Right cardiac atrium (tissue), 5 donors: Measurements from ENCODE around the gene ARHGAP6. TPM values are rescaled to one million over a fixed set of nuclear protein-coding genes. Genes with fewer than 3 reads are reported as not detected.
"Not testable (repeated sequence)": the region's sequence is repeated elsewhere in the genome, so short reads cannot be mapped to it uniquely, and the experiment has no call there.

Experiments used
- ATAC-seq, 2 donors: fragments of 200-7000 bp; cut with Tn5 transposase; one replicate each; pipeline versions ENCODE4 v1.8.0 to v1.9.1; 2020; ENCODE audit warnings: moderate library complexity in 2 of 2, mild to moderate bottlenecking in 1 of 2
- DNase-seq, 3 donors: peaks; one replicate each; pipeline ENCODE4 v3.0.0-alpha.2; 2020
- H3K27ac ChIP-seq: one replicate; pipeline ENCODE4 v1.5.1; 2013; ENCODE audit warnings: mild to moderate bottlenecking, low read length, control low read depth, moderate library complexity
- H3K27me3 ChIP-seq: one replicate; pipeline ENCODE4 v1.6.1; 2013; ENCODE audit not compliant: control insufficient read depth, insufficient read depth
- H3K4me1 ChIP-seq: one replicate; pipeline ENCODE4 v1.6.1; 2013; ENCODE audit warnings: low read length; ENCODE audit not compliant: control insufficient read depth, insufficient read depth
- H3K4me3 ChIP-seq: one replicate; pipeline ENCODE4 v1.5.1; 2013; ENCODE audit warnings: low read length, control low read depth
- H3K9me3 ChIP-seq: one replicate; pipeline ENCODE4 v1.6.1; 2013; ENCODE audit warnings: low read length; ENCODE audit not compliant: control insufficient read depth
- WGBS: extraction: QIAGEN DNeasy Blood & Tissue Kit; methylation state at CpG from one replicate; pipeline ENCODE4 v1.1.7; 2013; 5-methylcytosine and 5-hydroxymethylcytosine counted together
- intact Hi-C, 4 donors: fragments of 100-400 bp; cut with DNase I; formaldehyde crosslinking; loops; one replicate each; pipeline versions ENCODE4 v1.11.0 to v1.14.0; 2022 to 2023
- polyA plus RNA-seq: library from polyadenylated mRNA; stranded (reverse); fragments of 200-250 nt; gene quantifications from one replicate; pipeline ENCODE4 v1.2.3, GENCODE V29; 2013
- total RNA-seq, 4 donors: library from RNA; stranded (reverse); fragmentation: NEBNext Ultra II Directional; extraction: Animal tissue kit (Norgen Biotek cat#: 25700); gene quantifications; one replicate each; pipeline ENCODE4 v1.2.1, GENCODE V29; 2021
- donor health status: healthy with polysubstance abuse.
- donor health status: DM: no; HTN: yes; CAD: no.
- donor health status: DM: no; HTN: no; CAD: no.
- donor health status: DM: no; HTN: yes; CAD: no; lungs with severe emphysema.
- donor health status: DM: yes; HTN: yes; CAD: no.

Gene ARHGAP6
- total and polyA plus RNA-seq, 5 donors: 2.3 to 4.5 (median 3.1) TPM

GRCh38 chrX:11606408-11606807 lies 59.3 kb downstream of the ARHGAP6 start:
- no peak overlapping the region for H3K4me3 ChIP-seq
- H3K4me1 ChIP-seq: no peaks in the 10 kb centered on the region
- H3K9me3 ChIP-seq: no peaks in the 10 kb centered on the region
- no peak for DNase-seq
- H3K27me3 ChIP-seq: no peaks in the 10 kb centered on the region
- no peak overlapping the region for H3K27ac ChIP-seq
- no peak for ATAC-seq
- intact Hi-C loops: no loop called here

- H3K27me3 ChIP-seq: no peaks in the 10 kb centered on the region
- ATAC-seq (no peak), DNase-seq (no peak)
- intact Hi-C loops: no loop called here
- H3K27ac ChIP-seq: no peak overlapping the region
- WGBS: 88% methylated on average over 3 of the region's 3 CpGs
- no peak overlapping the region for H3K4me3 ChIP-seq
- H3K9me3 ChIP-seq: no peaks in the 10 kb centered on the region
- no peaks in the 10 kb centered on the region for H3K4me1 ChIP-seq
Measured at GRCh38 chrX:11600578-11600977, 65.1 kb downstream of the ARHGAP6 start.

GRCh38 chrX:11597479-11597878 lies 68.2 kb downstream of the ARHGAP6 start:
- no peak for ATAC-seq
- no peaks in the 10 kb centered on the region for H3K27me3 ChIP-seq
- no peaks in the 10 kb centered on the region for H3K4me1 ChIP-seq
- intact Hi-C loops: no loop called here
- WGBS: 56% methylated on average over 2 of the region's 2 CpGs
- H3K4me3 ChIP-seq: no peak overlapping the region
- no peaks in the 10 kb centered on the region for H3K9me3 ChIP-seq
- no peak for DNase-seq
- no peak overlapping the region for H3K27ac ChIP-seq

- Histone ChIP-seq H3K9me3 (no peaks in the 10 kb centered on the region), H3K27me3 (no peaks in the 10 kb centered on the region), H3K4me1 (no peaks in the 10 kb centered on the region), H3K4me3 (no peak overlapping the region), H3K27ac (no peak overlapping the region)
- intact Hi-C loops: no loop called here
- no peak for DNase-seq
- no peak for ATAC-seq
Measured at GRCh38 chrX:11591723-11592346, 73.9 kb downstream of the ARHGAP6 start.

- WGBS: 57% methylated on average over 3 of the region's 3 CpGs
- ATAC-seq (no peak), DNase-seq (no peak)
- intact Hi-C loops: no loop called here
- H3K4me3 ChIP-seq: no peak overlapping the region
- no peaks in the 10 kb centered on the region for H3K9me3 ChIP-seq
- no peak overlapping the region for H3K27ac ChIP-seq
- H3K4me1 ChIP-seq: no peaks in the 10 kb centered on the region
- no peaks in the 10 kb centered on the region for H3K27me3 ChIP-seq
Measured at GRCh38 chrX:11589641-11590040, 76.1 kb downstream of the ARHGAP6 start.

- Histone ChIP-seq H3K27me3 (no peaks in the 10 kb centered on the region), H3K9me3 (no peaks in the 10 kb centered on the region), H3K27ac (no peak overlapping the region), H3K4me1 (no peaks in the 10 kb centered on the region), H3K4me3 (no peak overlapping the region)
- DNase-seq (no peak), ATAC-seq (no peak)
- intact Hi-C loops: no loop called here
Measured at GRCh38 chrX:11588097-11588496, 77.6 kb downstream of the ARHGAP6 start.

GRCh38 chrX:11585174-11585573 lies 80.5 kb downstream of the ARHGAP6 start:
- WGBS: 62% methylated on average over 1 of the region's 1 CpG

GRCh38 chrX:11580789-11581188 lies 84.9 kb downstream of the ARHGAP6 start:
- no peak for DNase-seq
- intact Hi-C loops: no loop called here
- Histone ChIP-seq H3K9me3 (no peaks in the 10 kb centered on the region), H3K4me1 (no peaks in the 10 kb centered on the region), H3K27ac (no peak overlapping the region), H3K4me3 (no peak overlapping the region), H3K27me3 (no peaks in the 10 kb centered on the region)
- WGBS: 88% methylated on average over 2 of the region's 2 CpGs
- no peak for ATAC-seq

More at GRCh38 chrX:11585174-11585573, 80.5 kb downstream of the ARHGAP6 start:
- DNase-seq (no peak), ATAC-seq (no peak)
- Histone ChIP-seq H3K27me3 (no peaks in the 10 kb centered on the region), H3K9me3 (no peaks in the 10 kb centered on the region), H3K4me1 (no peaks in the 10 kb centered on the region), H3K27ac (no peak overlapping the region), H3K4me3 (no peak overlapping the region)
- intact Hi-C loops: no loop called here

GRCh38 chrX:11579636-11580600 lies 85.8 kb downstream of the ARHGAP6 start:
- Histone ChIP-seq H3K9me3 (no peaks in the 10 kb centered on the region), H3K27me3 (no peaks in the 10 kb centered on the region), H3K4me1 (no peaks in the 10 kb centered on the region), H3K4me3 (no peak overlapping the region), H3K27ac (no peak overlapping the region)
- WGBS: 51% methylated on average over 7 of the region's 7 CpGs
- intact Hi-C loops: no loop called here
- DNase-seq: no peak
- ATAC-seq: no peak

- intact Hi-C loops, H3K27ac ChIP-seq, DNase-seq, ATAC-seq, H3K4me3 ChIP-seq, H3K27me3 ChIP-seq, H3K4me1 ChIP-seq, H3K9me3 ChIP-seq: not testable (repeated sequence)
- WGBS: 93% methylated on average over 1 of the region's 1 CpG
Measured at GRCh38 chrX:11578301-11578700, 87.4 kb downstream of the ARHGAP6 start.

- H3K4me1 ChIP-seq: no peaks in the 10 kb centered on the region
- no peaks in the 10 kb centered on the region for H3K9me3 ChIP-seq
- no peaks in the 10 kb centered on the region for H3K27me3 ChIP-seq
- no peak overlapping the region for H3K27ac ChIP-seq
- ATAC-seq (no peak), DNase-seq (no peak)
- no peak overlapping the region for H3K4me3 ChIP-seq
- intact Hi-C loops: no loop called here
- 95% methylated on average over 3 of the region's 3 CpGs for WGBS
Measured at GRCh38 chrX:11577603-11578002, 88.1 kb downstream of the ARHGAP6 start.
